AG09319 (cell line): ENCODE results near the gene PLEKHA8.
A peak's percentile ranks its signal among the peaks of the same experiment; 100 is the strongest.

Experiments used
- DNase-seq: peaks from one replicate; pipeline ENCODE4 v3.0.0-alpha.2; 2010; ENCODE audit warnings: low read depth; ENCODE audit errors: extremely low read depth
- CTCF ChIP-seq: IDR thresholded peaks from 2 replicates; pipeline ENCODE4 v1.5.1; 2011; ENCODE audit warnings: low read depth, mild to moderate bottlenecking, inconsistent platforms, low read length, moderate library complexity

Gene PLEKHA8

GRCh38 chr7:30028216-30028748, at the start of gene PLEKHA8:
PLEKHA8 (plus strand) TSS chr7:30028412; CDS start chr7:30028763, 351 bp downstream.
- TF ChIP-seq CTCF, result no peak
- peak; percentile 64 for DNase-seq

DNA sequence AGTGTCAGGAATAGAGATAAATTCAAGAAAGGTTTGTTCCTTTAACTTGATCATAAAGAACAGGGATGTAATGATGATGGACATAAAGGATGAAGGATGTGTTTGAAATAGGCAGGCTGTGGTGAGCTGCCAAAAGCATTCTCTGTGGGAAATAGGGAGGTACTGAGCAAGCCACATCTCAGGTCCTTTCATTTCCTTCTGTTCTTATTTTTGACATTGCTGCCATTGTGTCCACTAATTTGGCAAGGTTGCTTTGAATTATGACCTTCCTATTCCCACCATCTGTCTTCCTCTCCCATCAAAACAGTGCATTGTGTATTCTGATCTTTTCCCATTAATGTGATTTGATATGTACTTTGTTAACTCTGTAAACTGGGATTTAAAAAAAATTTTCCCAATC, 48.1 kb upstream of the PLEKHA8 start:
- no peak for TF ChIP-seq CTCF
- no peak for DNase-seq

GRCh38 chr7:29987083-29987482, 41.1 kb upstream of the PLEKHA8 start:
- peak; percentile 23 for DNase-seq
- no peak for TF ChIP-seq CTCF

DNA sequence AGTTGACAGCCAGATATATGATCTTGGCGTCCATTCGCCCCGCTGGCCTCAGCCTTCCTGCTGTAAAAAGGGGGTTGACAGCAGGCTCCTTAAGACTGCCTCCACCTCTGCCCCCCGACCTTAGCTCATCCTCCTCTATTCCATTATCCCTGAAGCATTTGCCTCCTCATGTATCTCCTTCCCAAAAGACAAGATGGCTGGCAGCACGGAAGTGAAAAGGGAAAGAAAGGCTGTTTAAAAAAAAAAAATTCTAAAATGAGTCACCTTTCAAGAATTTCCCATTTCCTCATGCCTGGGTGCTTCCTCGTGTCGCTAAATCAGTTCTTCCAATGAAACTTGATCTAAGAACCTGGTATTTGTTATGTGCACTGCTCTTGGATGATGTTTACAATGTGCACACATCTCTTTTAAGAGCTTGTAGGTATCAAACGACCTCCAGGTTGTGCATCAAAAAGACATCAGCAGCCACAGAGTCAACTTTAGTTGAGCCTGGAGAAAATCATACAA, 40.3 kb upstream of the PLEKHA8 start:
- peak; percentile 48 for DNase-seq
- TF ChIP-seq CTCF, result no peak

DNA sequence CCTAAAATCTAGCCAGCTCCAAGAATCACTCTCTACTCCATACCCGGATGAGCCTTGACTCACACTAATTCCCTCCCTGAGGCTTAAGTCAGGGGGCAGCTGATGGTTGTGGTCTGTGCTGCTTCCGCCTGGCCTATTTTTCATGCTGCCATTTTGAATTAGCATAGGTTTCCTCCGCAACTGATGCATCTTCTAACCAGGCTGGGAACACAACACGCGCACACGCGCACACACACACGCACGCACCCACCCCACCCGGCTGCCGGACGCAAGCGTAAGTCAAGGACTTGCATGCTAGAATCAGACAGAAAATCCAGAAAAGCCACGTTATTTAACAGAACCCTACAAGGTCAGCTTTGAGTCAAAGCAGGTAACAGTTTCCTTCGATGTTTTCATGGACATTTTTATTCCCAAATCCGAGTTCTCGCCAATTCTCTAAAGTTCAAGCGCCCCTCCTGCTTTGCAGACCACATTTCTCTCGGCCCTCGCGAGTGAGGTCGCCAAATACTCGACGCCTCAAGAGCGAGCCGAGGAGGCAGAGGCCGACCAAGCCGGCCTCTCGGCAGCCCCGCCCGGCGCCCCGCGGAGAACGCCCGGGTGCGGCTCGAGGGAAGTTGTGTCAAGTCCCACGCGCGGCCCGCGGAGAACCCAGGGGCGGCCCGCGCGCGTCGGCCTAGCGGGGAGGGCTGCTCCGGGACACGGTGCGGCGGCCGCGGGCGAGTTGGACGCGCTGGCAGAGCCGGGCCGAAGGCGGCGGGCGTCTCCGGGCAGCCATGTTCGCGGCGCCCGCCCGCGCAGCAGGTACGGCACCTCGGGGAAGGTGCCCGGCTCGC, 39.6 kb upstream of the PLEKHA8 start:
- DNase-seq, result peak; percentile 11
- TF ChIP-seq CTCF, result no peak

DNA sequence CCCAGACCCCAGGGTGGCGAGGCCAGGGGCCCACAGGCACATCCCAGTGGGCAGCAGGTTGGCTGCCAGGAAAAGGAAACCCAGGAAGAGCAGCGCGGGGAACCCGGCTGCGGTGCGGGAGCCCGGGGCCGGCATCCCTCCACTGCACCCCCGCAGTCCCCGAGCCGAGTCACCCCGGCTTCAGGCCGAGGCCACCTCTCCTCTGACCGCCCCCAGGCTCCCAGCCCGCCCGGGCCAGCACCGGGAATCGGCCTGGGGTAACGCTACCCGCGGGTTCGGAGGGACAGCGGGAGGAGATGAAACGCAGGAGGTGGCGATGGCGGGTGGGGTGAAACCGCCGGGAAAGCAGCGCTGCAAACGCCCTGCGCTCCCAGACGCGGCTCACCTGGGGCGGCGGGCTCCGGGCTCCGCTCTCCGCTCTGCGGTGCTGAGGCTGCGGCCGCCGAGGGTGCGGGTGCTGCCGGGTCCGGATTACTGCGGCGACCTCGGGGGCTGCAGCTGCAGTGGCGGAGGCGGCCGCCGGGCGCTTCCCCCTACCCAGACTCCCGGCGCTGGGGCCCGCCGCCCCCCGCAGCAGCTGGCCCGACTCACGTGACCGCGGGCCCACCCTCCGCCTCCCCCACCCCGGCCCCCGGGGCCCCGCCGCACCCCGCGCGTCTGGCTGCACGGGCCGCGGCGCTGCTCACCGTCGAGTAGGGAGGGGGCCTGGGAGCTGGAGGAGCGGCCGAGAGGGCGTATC, 38.8 kb upstream of the PLEKHA8 start, which contains the start of gene SCRN1:
Gene SCRN1 (minus strand): TSS at position 545 of the 739 bp plus-strand sequence. CDS start 20,734 bp downstream, outside the sequence.
- DNase-seq, result no peak
- no peak for TF ChIP-seq CTCF
